MCF 10A (cell line): ENCODE data around the gene TUBB3. TPM values are rescaled to one million over a fixed set of nuclear protein-coding genes. Genes with fewer than 3 reads are reported as not detected.

Experiments used
- BruUV-seq: library from RNA; stranded (reverse); fragments of 400-500 nt; replicated peaks from 2 replicates; lab custom pipeline; 2021; lab: Mats Ljungman, UMichigan
- CTCF ChIA-PET: fragments of 300-600 bp; sonication (Branson Sonifier 250); formaldehyde crosslinking; extraction: SDS; loops from one replicate; lab custom pipeline; 2021; ENCODE audit warnings: antibody characterized with exemption, inconsistent platforms; lab: Yijun Ruan, JAX
- POLR2A ChIA-PET: fragments of 300-600, 350-650 bp; sonication (Branson Sonifier 250); formaldehyde crosslinking; extraction: SDS; loops from one replicate; lab custom pipeline; 2020; ENCODE audit warnings: antibody characterized with exemption, inconsistent platforms; lab: Yijun Ruan, JAX
- DNase-seq: peaks from one replicate; pipeline ENCODE4 v3.0.0-alpha.2; 2018; ENCODE audit not compliant: unreplicated experiment
- H3K27ac Mint-ChIP-seq: one replicate; pipeline ENCODE4 v1.8.0; 2022; ENCODE audit warnings: mild to moderate bottlenecking, low read depth, mixed read lengths; ENCODE audit not compliant: unreplicated experiment
- H3K27me3 Mint-ChIP-seq: one replicate; pipeline ENCODE4 v1.8.0; 2022; ENCODE audit warnings: mixed read lengths; ENCODE audit not compliant: insufficient read depth, unreplicated experiment
- H3K36me3 Mint-ChIP-seq: one replicate; pipeline ENCODE4 v1.8.0; 2022; ENCODE audit warnings: mild to moderate bottlenecking, moderate library complexity, mixed read lengths; ENCODE audit not compliant: insufficient read depth, unreplicated experiment
- H3K4me1 Mint-ChIP-seq: one replicate; pipeline ENCODE4 v1.8.0; 2022; ENCODE audit warnings: mixed read lengths; ENCODE audit not compliant: insufficient read depth, unreplicated experiment
- H3K4me3 Mint-ChIP-seq: one replicate; pipeline ENCODE4 v1.8.0; 2022; ENCODE audit warnings: mild to moderate bottlenecking, moderate library complexity, mixed read lengths; ENCODE audit not compliant: unreplicated experiment
- H3K9me3 Mint-ChIP-seq: one replicate; pipeline ENCODE4 v1.8.0; 2022; ENCODE audit warnings: mixed read lengths; ENCODE audit not compliant: unreplicated experiment
- CTCF ChIP-seq: fragments of 200-600 bp; IDR thresholded peaks from one replicate; pipeline ENCODE4 v1.8.0; 2022; ENCODE audit warnings: antibody characterized with exemption, mild to moderate bottlenecking; ENCODE audit not compliant: unreplicated experiment
- intact Hi-C: fragments of 100-400 bp; cut with micrococcal nuclease; formaldehyde crosslinking; loops from 2 replicates; pipeline ENCODE4 v1.14.1; 2022
- total RNA-seq: library from RNA; stranded (reverse); gene quantifications from 2 replicates; pipeline ENCODE4 v1.2.3, GENCODE V29; 2022

TUBB3 gene
- total RNA-seq, 1 experiment from 2014 or later: 23.0 TPM

- no peak overlapping the region for H3K4me3 Mint-ChIP-seq
- intact Hi-C loops: no loop called here
- CTCF ChIA-PET: interaction anchor here (0.5 to 0.7 kb wide), 2 partner anchors 161 to 312 kb away, joined by 3 to 4 read pairs; no protein-coding TSS in a partner anchor
- H3K36me3 Mint-ChIP-seq: peaks cover 83% of the 10 kb centered on the region
- DNase-seq: no peak
- no peaks in the 10 kb centered on the region for H3K27me3 Mint-ChIP-seq
- H3K4me1 Mint-ChIP-seq: peaks cover 11% of the 10 kb centered on the region
- H3K27ac Mint-ChIP-seq: peak overlapping the region; percentile 76
- no TSS peak for BruUV-seq
- no peaks in the 10 kb centered on the region for H3K9me3 Mint-ChIP-seq
- POLR2A ChIA-PET: interaction anchor here (0.7 to 1.9 kb wide), 3 partner anchors 7 to 36 kb away, joined by 3 to 5 read pairs (median 3); partner anchors contain the start of gene TCF25
- TF ChIP-seq CTCF: no peak
Measured at GRCh38 chr16:89880477-89881367, 42.4 kb upstream of the TUBB3 start.

- DNase-seq: no peak
- ChIA-PET CTCF (interaction anchor here (0.7 kb wide), 1 partner anchor 162 kb away, joined by 4 read pairs; no protein-coding TSS in a partner anchor), POLR2A (interaction anchor here (0.7 to 1.9 kb wide), 4 partner anchors 8 to 42 kb away, joined by 3 to 5 read pairs (median 3); partner anchors contain the start of genes TCF25 and TUBB3)
- intact Hi-C loops: no loop called here
- BruUV-seq: no TSS peak
- peaks cover 11% of the 10 kb centered on the region for H3K4me1 Mint-ChIP-seq
- H3K36me3 Mint-ChIP-seq: peaks cover 83% of the 10 kb centered on the region
- H3K27me3 Mint-ChIP-seq: no peaks in the 10 kb centered on the region
- no peaks in the 10 kb centered on the region for H3K9me3 Mint-ChIP-seq
- TF ChIP-seq CTCF: no peak
- H3K27ac Mint-ChIP-seq: peak overlapping the region; percentile 76
- H3K4me3 Mint-ChIP-seq: no peak overlapping the region
Measured at GRCh38 chr16:89881368-89881730, 41.8 kb upstream of the TUBB3 start.

- BruUV-seq: no TSS peak
- H3K27ac Mint-ChIP-seq: peak overlapping the region; percentile 27
- peaks cover 6% of the 10 kb centered on the region for H3K4me1 Mint-ChIP-seq
- H3K4me3 Mint-ChIP-seq: no peak overlapping the region
- ChIA-PET POLR2A (interaction anchor here (0.5 to 1.2 kb wide), 2 partner anchors 10 to 1061 kb away, joined by 3 read pairs; partner anchors contain the start of gene TCF25), CTCF (no interaction called here)
- H3K9me3 Mint-ChIP-seq: no peaks in the 10 kb centered on the region
- H3K36me3 Mint-ChIP-seq: peaks cover 83% of the 10 kb centered on the region
- H3K27me3 Mint-ChIP-seq: no peaks in the 10 kb centered on the region
- intact Hi-C loops: no loop called here
- no peak for TF ChIP-seq CTCF
- no peak for DNase-seq
Measured at GRCh38 chr16:89883346-89884040, 39.6 kb upstream of the TUBB3 start.

- ChIA-PET CTCF (no interaction called here), POLR2A (no interaction called here)
- no peak for TF ChIP-seq CTCF
- intact Hi-C loops: no loop called here
- Mint-ChIP-seq H3K27ac (no peak overlapping the region), H3K4me3 (no peak overlapping the region), H3K36me3 (peaks cover 83% of the 10 kb centered on the region), H3K27me3 (no peaks in the 10 kb centered on the region), H3K9me3 (no peaks in the 10 kb centered on the region), H3K4me1 (peaks cover 6% of the 10 kb centered on the region)
- no peak for DNase-seq
- BruUV-seq: no TSS peak
Measured at GRCh38 chr16:89884041-89884421, 39.1 kb upstream of the TUBB3 start.
